Measurements from ENCODE around the gene PNPLA8.

The PNPLA8 gene

GRCh38 chr7:108464743-108465142 lies 61.2 kb downstream of the PNPLA8 start:
- DNase-seq = no peak

GRCh38 chr7:108463613-108464012 lies 62.3 kb downstream of the PNPLA8 start:
- no peak for DNase-seq

GRCh38 chr7:108461840-108462239 lies 64.1 kb downstream of the PNPLA8 start:
- DNase-seq = no peak

- no peak for DNase-seq
Measured at GRCh38 chr7:108460964-108461363, 65.0 kb downstream of the PNPLA8 start.

- no peak for DNase-seq
Measured at GRCh38 chr7:108459922-108460551, 65.9 kb downstream of the PNPLA8 start.

GRCh38 chr7:108457871-108458270 lies 68.1 kb downstream of the PNPLA8 start:
- DNase-seq = no peak

- no peak for DNase-seq
Measured at GRCh38 chr7:108456845-108457540, 68.9 kb downstream of the PNPLA8 start.

DNA sequence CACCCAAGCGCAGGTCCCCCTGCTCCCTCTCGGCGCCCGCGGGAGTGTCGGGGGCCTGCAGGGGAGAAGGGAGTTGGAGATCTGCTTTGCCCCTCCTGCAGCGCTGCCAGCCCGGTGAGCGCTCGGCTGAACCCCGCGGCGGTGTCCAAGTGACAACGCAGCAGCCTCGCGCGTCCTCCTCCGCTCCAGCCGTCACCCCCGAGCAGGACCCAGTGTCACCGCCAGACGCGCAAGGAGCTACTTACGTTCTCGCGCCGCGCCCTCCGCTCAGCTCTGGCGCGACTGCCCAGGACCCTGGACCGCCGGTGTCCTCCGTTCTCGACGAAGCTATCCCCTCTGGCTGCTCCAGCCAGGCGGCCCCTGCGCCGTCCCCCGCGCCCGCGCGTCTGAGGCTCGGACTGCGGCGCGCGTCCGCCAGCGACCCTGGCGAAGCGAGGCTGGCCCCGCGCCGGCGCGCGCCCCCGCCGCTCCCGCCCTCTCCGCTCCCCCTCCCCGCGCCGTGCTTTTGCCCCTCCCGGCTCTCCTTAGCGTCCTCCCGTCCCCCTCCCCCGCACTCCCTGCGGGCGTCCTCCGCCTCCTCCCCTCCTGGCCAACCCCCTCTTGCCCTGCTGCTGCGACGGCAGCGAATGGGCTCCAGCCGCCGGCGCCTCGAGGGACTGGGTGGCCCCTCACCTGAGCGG lies 69.8 kb downstream of the PNPLA8 start, which contains the start of gene NRCAM:
TSS of gene NRCAM (minus strand) at position 439 of the 680 bp plus-strand sequence. CDS start 216,372 bp downstream, outside the sequence.
- no peak for DNase-seq

- no peak for DNase-seq
Measured at GRCh38 chr7:108455551-108455997, 70.4 kb downstream of the PNPLA8 start.

- no peak for DNase-seq
Measured at GRCh38 chr7:108454674-108455550, 71.0 kb downstream of the PNPLA8 start.

GRCh38 chr7:108454317-108454673 lies 71.6 kb downstream of the PNPLA8 start:
- no peak for DNase-seq

DNA sequence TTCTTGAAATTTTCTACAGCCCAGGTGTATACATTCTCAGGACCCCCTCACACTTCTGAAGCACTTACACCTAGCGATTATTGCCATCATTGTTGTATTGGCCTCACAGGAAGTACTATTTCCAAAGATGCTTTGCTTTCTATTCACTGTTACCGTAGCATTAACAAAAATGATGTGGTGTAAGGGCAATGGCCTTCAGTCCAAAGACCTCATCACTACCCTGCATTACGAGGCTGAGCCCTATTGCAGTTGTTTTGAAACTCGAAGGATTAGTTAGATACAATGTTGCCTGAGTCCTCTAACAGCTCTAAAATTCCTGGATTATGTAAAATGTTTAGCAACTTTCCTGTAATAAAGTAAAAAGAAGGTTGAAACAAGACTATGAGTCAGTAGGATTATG lies 72.6 kb downstream of the PNPLA8 start:
- no peak for DNase-seq

DNA sequence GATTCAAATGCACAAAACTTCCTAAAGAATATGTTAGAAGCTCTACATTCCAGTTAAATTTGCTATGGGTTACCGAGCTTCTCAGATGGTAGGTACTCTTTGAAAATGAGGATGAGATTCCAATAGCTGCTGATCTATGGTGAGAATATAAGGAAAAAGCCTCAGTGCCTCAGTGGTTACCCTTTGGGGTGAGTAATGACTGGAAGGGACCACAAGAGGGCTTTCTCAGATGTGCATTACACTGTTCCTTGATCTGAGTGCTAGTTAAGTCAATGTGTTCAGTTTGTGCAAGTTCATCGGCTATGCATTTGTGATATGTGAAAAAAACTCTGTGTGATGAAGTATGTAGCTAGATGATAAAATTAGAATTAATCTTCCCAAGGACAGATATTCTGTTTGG lies 73.2 kb downstream of the PNPLA8 start:
- no peak for DNase-seq

GRCh38 chr7:108451296-108451848 lies 74.6 kb downstream of the PNPLA8 start:
- no peak for DNase-seq

- DNase-seq = no peak
Measured at GRCh38 chr7:108450160-108450559, 75.8 kb downstream of the PNPLA8 start.

DNA sequence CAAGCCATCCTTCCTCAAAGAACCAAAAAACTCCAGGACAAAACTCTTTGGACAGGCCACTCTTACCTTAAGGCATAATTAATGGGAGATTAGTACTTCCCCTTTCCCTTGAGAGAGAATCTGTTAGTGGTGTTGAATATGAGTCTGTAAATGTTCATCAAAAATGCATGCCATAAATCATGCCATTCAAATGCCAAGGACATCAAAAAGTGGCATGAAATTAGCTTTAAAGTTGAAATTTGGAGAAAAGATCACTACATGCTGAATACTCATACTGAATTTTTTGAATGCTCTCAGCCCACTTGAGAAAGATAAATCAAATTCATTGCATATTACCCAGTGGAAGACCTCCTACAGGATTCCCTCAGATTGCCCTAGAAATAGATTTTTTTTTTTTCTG lies 76.4 kb downstream of the PNPLA8 start:
- no peak for DNase-seq

- no peak for DNase-seq
Measured at GRCh38 chr7:108448584-108449505, 77.1 kb downstream of the PNPLA8 start.

- no peak for DNase-seq
Measured at GRCh38 chr7:108442039-108442568, 83.8 kb downstream of the PNPLA8 start.

DNA sequence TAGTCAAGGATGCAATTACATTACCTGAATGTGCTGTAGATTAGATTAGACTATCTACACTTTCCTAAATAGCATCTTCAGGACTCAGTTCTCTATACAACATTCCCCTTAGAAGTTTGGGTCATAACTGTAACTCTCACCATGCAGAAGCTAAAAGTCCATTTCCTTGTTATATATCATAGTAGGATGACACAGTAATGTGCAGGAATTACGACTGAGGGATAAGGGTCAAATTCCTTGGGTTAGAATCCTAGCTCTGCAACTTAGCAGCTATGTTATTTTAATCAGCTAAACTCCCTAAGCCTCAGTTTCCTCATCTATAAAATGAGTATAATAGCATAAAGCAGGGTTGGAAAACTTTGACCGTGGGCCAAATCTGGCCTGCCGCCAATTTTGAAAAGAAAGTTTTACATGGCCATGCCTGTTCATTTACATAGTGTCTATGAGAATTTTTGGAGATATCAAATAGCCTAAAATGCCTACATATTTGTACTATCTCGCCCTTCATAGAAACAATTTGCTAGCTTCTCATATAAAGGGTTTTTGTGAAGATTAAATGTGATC lies 84.5 kb downstream of the PNPLA8 start:
- no peak for DNase-seq

DNA sequence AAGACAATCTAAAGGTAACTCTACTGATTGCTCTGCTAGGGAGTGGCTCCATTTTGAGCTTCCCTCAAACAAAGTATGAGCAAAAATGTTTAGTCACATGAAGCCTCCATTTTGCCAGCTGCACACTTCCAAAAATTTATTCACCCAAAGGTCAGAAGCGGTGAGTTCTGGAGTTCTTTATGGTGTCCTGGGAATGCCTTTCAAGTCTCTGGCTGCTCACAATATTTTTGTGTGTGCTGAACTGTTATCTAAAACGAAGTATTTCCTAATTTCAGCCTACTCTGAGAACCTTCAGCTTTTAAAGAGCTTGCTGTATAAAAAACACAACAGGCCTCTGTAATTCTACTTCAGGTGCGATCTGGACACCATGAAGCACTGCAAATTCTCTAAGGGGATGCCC lies 85.3 kb downstream of the PNPLA8 start:
- DNase-seq = no peak

- DNase-seq = no peak
Measured at GRCh38 chr7:108436906-108437305, 89.0 kb downstream of the PNPLA8 start.
